Immature natural killer cell (primary cell): ENCODE results near the gene C2CD5. TPM values are rescaled to one million over a fixed set of nuclear protein-coding genes. Genes with fewer than 3 reads are reported as not detected.
A peak's percentile ranks its signal among the peaks of the same experiment; 100 is the strongest.
"Not testable (repeated sequence)": the region's sequence is repeated elsewhere in the genome, so short reads cannot be mapped to it uniquely, and the experiment has no call there.

Experiments used
- DNase-seq, 3 donors: peaks; one replicate each; pipeline ENCODE4 v3.0.0; 2022; ENCODE audit warnings: mixed read lengths in 1 of 3
- H3K27ac Mint-ChIP-seq, 6 donors: one replicate each; pipeline ENCODE4 v1.8.0; 2020; ENCODE audit warnings: mixed read lengths in 6 of 6, mild to moderate bottlenecking in 5 of 6, inconsistent platforms in 4 of 6, moderate library complexity in 3 of 6
- H3K27me3 Mint-ChIP-seq, 3 donors: one replicate each; pipeline ENCODE4 v1.8.0; 2020 to 2021; ENCODE audit warnings: low read depth in 3 of 3, mild to moderate bottlenecking in 3 of 3, mixed read lengths in 3 of 3, moderate library complexity in 3 of 3, inconsistent platforms in 1 of 3
- H3K36me3 Mint-ChIP-seq, 3 donors: one replicate each; pipeline ENCODE4 v1.8.0; 2020; ENCODE audit warnings: mixed read lengths in 3 of 3, inconsistent platforms in 2 of 3, mild to moderate bottlenecking in 2 of 3
- H3K4me1 Mint-ChIP-seq, 2 donors: one replicate each; pipeline ENCODE4 v1.8.0; 2020; ENCODE audit warnings: inconsistent platforms in 2 of 2, mild to moderate bottlenecking in 2 of 2, mixed read lengths in 2 of 2, moderate library complexity in 1 of 2
- H3K4me3 Mint-ChIP-seq, 5 donors: one replicate each; pipeline ENCODE4 v1.8.0; 2020; ENCODE audit warnings: mild to moderate bottlenecking in 5 of 5, mixed read lengths in 5 of 5, inconsistent platforms in 3 of 5, moderate library complexity in 3 of 5
- H3K9me3 Mint-ChIP-seq, 6 donors: one replicate each; pipeline ENCODE4 v1.8.0; 2020; ENCODE audit warnings: mild to moderate bottlenecking in 6 of 6, mixed read lengths in 6 of 6, inconsistent platforms in 4 of 6, moderate library complexity in 3 of 6
- polyA plus RNA-seq, 3 donors: library from polyadenylated mRNA; unstranded; fragments of 300-500 nt; fragmentation: Illumina TruSeq; gene quantifications; one replicate each; pipeline ENCODE4 v1.2.3, GENCODE V29; 2021

C2CD5 gene
- polyA plus RNA-seq, 3 donors from 2014 or later = 5.2 to 15.2 (median 14.1) TPM

DNA sequence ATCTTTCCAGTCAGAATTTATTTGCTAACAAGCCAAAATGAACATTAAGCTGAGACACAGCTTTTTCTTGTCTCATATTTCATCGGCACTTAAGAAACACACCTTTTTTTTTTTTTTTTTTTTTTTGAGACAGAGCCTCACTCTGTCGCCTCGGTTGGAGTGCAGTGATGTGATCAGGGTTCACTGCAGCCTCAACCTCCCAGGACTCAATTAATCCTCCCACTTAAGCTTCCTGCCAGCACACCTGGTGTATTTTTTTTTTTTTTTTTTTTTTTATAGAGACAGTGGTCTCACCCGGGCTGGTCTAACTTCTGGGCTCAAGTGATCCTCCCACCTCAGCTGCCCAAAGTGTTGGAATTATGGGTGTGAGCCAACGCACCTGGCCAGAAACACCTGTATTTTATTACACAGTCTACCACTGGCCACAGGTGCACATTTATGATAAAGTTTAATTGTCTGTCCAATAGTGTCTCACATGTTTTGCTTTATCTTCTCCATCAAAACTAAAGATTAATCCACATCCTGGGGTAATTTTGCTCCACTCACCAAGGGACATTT is 62.7 kb downstream of the C2CD5 start:
- peaks cover 0 to 4% of the 10 kb centered on the region in 2 donors for H3K4me1 Mint-ChIP-seq
- no peak for DNase-seq
- H3K36me3 Mint-ChIP-seq = peaks cover 21 to 30% (median 26%) of the 10 kb centered on the region in 3 donors
- no peaks in the 10 kb centered on the region for H3K27me3 Mint-ChIP-seq
- no peak overlapping the region for H3K4me3 Mint-ChIP-seq
- no peak overlapping the region for H3K27ac Mint-ChIP-seq
- H3K9me3 Mint-ChIP-seq = no peaks in the 10 kb centered on the region

DNA sequence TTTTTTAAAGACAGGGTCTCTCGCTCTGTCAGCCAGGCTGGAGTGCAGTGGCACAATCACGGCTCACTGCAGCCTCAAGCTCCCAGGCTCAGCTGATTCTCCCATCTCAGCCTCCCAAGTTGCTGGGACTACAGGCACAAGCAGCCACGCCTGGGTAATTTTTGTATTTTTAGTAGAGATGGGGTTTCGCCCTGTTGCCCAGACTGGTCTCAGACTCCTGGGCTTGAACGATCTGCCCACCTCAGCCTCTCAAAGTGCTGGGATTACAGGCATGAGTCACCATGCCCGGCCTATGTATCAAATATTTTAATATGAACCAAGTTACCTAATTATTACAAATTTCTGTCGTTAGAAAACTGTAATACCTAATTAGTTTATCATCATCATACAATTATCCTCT is 63.5 kb downstream of the C2CD5 start:
- H3K27me3 Mint-ChIP-seq, H3K4me3 Mint-ChIP-seq, H3K9me3 Mint-ChIP-seq, H3K27ac Mint-ChIP-seq, H3K4me1 Mint-ChIP-seq, DNase-seq: not testable (repeated sequence)
- H3K36me3 Mint-ChIP-seq = peaks cover 17 to 30% (median 26%) of the 10 kb centered on the region in 3 donors

DNA sequence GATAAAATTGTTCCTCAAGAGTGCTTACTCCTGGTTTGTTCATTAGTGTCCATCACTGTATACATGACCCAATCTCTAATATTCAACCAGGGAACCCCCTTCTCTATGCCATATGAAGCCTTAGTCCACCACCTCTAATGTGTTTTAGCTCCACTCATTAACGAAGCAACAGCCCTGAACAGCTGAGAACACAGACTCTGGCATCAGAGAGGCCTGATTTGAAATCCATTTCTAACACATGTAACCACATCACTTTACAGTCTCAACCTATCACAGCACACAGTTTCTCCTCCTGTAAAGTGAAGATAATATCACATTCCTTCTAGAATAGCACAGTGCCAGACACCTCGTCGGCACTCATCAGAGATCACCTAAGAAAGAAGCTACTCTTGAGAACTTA is 64.3 kb downstream of the C2CD5 start:
- no peak for DNase-seq
- Mint-ChIP-seq H3K4me3 (no peak overlapping the region), H3K4me1 (peaks cover 0 to 4% of the 10 kb centered on the region in 2 donors), H3K27me3 (no peaks in the 10 kb centered on the region), H3K27ac (peak overlapping the region in 1 of 6 donors; percentile 10), H3K36me3 (peaks cover 17 to 30% (median 26%) of the 10 kb centered on the region in 3 donors), H3K9me3 (no peaks in the 10 kb centered on the region)

- Mint-ChIP-seq H3K9me3 (no peaks in the 10 kb centered on the region), H3K27me3 (no peaks in the 10 kb centered on the region), H3K4me1 (peaks cover 13% of the 10 kb centered on the region in 2 donors), H3K4me3 (no peak overlapping the region), H3K36me3 (peaks cover 17 to 28% (median 24%) of the 10 kb centered on the region in 3 donors), H3K27ac (peak overlapping the region in 1 of 6 donors; percentile 43)
- no peak for DNase-seq
Observed at GRCh38 chr12:22477894-22478287, 66.5 kb downstream of the C2CD5 start.

DNA sequence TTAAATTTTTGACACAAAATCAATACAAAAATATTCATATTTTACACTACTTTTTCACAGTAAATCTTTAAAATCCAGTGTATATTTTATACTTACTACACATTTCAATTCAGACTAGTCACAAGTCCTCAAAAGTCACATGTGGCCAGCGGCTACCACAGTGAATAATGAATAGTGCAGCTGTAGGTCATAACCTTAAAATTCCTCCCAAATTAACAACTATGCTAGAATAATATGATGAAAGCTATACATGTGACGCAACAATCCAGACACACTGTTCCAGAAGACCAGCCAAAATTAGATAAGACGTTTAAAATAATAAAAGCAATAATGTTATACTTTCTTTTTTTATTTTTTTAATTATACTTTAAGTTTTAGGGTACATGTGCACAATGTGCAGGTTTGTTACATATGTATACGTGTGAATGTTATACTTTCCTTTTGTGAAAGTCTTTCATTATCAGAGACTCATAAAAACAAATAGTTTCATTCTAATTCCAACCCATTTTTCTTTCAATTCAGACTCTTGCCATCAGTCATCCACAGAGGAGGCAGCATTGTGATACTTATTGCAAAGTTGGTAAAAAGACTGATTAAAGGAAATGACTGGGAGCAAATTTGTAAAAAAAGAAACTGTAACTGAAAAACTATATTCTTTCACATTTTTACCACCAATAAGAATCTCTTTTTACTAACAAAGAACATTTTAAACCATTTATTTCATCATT is 67.0 kb downstream of the C2CD5 start:
- Mint-ChIP-seq H3K36me3 (peaks cover 18 to 24% (median 21%) of the 10 kb centered on the region in 3 donors), H3K27ac (no peak overlapping the region), H3K4me1 (peaks cover 13% of the 10 kb centered on the region in 2 donors), H3K4me3 (no peak overlapping the region), H3K27me3 (no peaks in the 10 kb centered on the region), H3K9me3 (no peaks in the 10 kb centered on the region)
- DNase-seq = no peak

DNA sequence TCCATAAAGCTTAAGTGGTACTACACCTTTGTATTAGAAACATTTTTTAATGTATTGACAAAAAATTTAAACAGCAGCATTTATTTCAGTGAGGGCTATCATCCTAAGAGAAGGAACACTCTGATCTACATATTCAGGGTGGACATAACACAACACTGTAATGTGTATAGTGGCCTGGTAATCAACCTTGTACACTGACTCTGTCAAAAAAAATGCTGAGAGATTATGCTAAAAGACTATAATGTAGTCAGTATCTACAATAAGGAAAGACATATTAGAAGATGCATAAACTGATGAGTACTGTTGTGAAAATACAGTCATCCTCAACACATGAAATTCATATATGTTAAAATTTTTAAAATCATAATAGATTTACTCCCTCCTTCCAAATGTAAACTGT is 68.2 kb downstream of the C2CD5 start:
- Mint-ChIP-seq H3K4me3 (no peak overlapping the region), H3K27ac (no peak overlapping the region), H3K9me3 (no peaks in the 10 kb centered on the region), H3K27me3 (no peaks in the 10 kb centered on the region), H3K4me1 (peaks cover 13 to 14% of the 10 kb centered on the region in 2 donors), H3K36me3 (peaks cover 18 to 19% (median 19%) of the 10 kb centered on the region in 3 donors)
- no peak for DNase-seq

DNA sequence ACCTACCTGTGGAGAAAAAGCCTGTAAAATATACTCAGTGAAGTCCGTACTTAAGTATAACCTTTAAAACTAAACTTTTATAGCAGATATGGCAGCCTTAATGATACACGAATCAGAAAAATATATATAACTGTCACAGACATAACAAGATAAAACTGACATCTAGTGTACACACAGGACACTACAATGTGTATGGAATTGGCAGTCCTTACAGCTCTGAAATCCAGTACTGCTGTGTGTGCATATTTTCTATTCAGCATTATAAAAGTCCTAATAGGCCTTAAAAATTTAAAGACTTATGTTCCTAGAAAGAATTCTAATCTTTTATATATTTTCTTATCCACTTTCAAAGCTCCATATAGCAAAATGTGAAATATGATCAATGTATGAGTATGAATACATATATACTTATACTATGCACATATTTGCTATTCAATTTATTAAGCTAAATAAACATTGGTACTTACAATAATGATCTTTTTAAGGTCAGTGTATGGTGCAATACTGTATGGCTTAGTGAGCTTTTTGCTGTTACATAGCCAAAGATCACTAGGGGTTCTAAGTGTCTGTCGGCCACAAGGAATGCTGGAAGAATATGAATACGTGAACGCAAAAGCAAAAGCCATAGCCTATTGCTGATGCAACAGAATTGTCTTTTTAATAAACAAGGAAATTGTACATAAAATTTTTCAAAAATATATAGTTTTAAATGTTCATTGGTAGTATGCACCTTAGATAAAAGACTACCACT is 69.2 kb downstream of the C2CD5 start:
- Mint-ChIP-seq H3K4me1 (peaks cover 14 to 20% of the 10 kb centered on the region in 2 donors), H3K27me3 (no peaks in the 10 kb centered on the region), H3K36me3 (peaks cover 16 to 29% (median 21%) of the 10 kb centered on the region in 3 donors), H3K27ac (no peak overlapping the region), H3K4me3 (no peak overlapping the region), H3K9me3 (no peaks in the 10 kb centered on the region)
- DNase-seq = no peak

- Mint-ChIP-seq H3K4me3 (peak overlapping the region in 2 of 5 donors; percentile 2 to 9), H3K27ac (peak overlapping the region in 2 of 6 donors; percentile 7 to 11)
- DNase-seq = no peak
Observed at GRCh38 chr12:22473212-22473611, 71.1 kb downstream of the C2CD5 start.

GRCh38 chr12:22467190-22467589 is 77.2 kb downstream of the C2CD5 start:
- H3K4me3 Mint-ChIP-seq = no peak overlapping the region
- peaks cover 2 to 7% of the 10 kb centered on the region in 2 donors for H3K4me1 Mint-ChIP-seq
- no peaks in the 10 kb centered on the region for H3K9me3 Mint-ChIP-seq
- DNase-seq = no peak
- no peaks in the 10 kb centered on the region for H3K27me3 Mint-ChIP-seq
- no peak overlapping the region for H3K27ac Mint-ChIP-seq
- H3K36me3 Mint-ChIP-seq = peaks cover 6 to 43% (median 11%) of the 10 kb centered on the region in 3 donors

More at GRCh38 chr12:22473212-22473611, 71.1 kb downstream of the C2CD5 start:
- Mint-ChIP-seq H3K36me3 (peaks cover 21 to 40% (median 29%) of the 10 kb centered on the region in 3 donors), H3K9me3 (no peaks in the 10 kb centered on the region), H3K27me3 (no peaks in the 10 kb centered on the region), H3K4me1 (peaks cover 13 to 20% of the 10 kb centered on the region in 2 donors)

- no peaks in the 10 kb centered on the region for H3K4me1 Mint-ChIP-seq
- H3K4me3 Mint-ChIP-seq = no peak overlapping the region
- H3K27ac Mint-ChIP-seq = no peak overlapping the region
- H3K9me3 Mint-ChIP-seq = no peaks in the 10 kb centered on the region
- peaks cover 0 to 24% (median 5%) of the 10 kb centered on the region in 3 donors for H3K36me3 Mint-ChIP-seq
- no peak for DNase-seq
- no peaks in the 10 kb centered on the region for H3K27me3 Mint-ChIP-seq
Observed at GRCh38 chr12:22463306-22463705, 81.0 kb downstream of the C2CD5 start.

DNA sequence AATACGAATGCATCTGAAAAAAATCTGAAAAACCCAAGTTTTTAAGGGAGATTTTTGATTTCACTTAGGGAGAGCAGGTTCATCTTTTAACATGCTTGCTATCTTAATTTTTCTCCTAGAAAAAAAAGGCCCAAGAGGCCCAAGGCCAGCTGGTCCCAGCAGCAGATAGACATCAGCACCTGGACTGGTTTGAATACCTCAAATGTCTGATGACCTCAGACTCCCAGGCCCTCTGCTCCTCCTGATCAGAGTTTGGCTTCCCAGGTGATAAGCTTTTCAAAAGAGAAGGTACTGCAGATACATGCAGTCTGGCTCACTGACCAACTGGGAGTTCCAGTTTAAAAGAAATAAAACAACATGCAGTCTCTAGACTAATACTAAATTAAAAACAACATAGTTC is 82.6 kb downstream of the C2CD5 start:
- no peak for DNase-seq
- H3K27me3 Mint-ChIP-seq = no peaks in the 10 kb centered on the region
- no peak overlapping the region for H3K27ac Mint-ChIP-seq
- no peaks in the 10 kb centered on the region for H3K9me3 Mint-ChIP-seq
- peaks cover 0 to 28% (median 5%) of the 10 kb centered on the region in 3 donors for H3K36me3 Mint-ChIP-seq
- no peak overlapping the region for H3K4me3 Mint-ChIP-seq
- H3K4me1 Mint-ChIP-seq = no peaks in the 10 kb centered on the region

DNA sequence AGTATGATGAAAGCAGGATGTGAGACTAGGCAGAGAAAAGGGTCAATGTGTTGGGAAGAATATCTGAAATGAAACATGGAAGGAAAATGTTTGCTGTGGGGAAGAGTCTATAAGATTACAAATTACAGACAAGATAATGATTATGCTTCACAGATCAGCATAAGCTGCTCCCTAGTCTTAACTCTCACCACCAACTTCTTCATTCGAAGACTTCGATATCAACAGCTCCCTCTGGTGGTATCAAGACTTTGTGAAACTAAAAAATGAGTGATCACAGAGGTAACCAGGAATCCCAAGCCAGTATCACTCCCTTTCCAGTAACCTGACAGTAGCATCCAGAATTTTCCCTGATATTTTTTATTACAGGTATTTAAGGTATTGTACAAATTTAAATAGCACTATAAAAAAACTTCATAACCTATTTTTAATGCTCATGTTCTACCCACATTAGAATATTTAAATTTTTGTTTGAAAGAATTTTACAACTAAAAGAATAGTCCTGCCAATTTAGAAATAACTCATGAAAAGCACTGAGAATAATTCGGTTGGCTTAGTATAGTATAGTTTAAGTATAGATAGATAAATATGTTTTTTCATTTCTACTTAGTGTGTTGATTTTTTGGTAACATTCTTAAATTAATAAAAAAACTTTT is 84.4 kb downstream of the C2CD5 start:
- Mint-ChIP-seq H3K4me3 (no peak overlapping the region), H3K36me3 (peaks cover 0 to 21% (median 5%) of the 10 kb centered on the region in 3 donors), H3K9me3 (no peaks in the 10 kb centered on the region), H3K27me3 (no peaks in the 10 kb centered on the region), H3K27ac (no peak overlapping the region), H3K4me1 (no peaks in the 10 kb centered on the region)
- peak; percentile 7 to 27 (median 23) for DNase-seq

GRCh38 chr12:22458298-22458937 is 85.9 kb downstream of the C2CD5 start:
- no peak overlapping the region for H3K27ac Mint-ChIP-seq
- H3K9me3 Mint-ChIP-seq = no peaks in the 10 kb centered on the region
- no peak overlapping the region for H3K4me3 Mint-ChIP-seq
- H3K27me3 Mint-ChIP-seq = no peaks in the 10 kb centered on the region
- peaks cover 0 to 26% (median 9%) of the 10 kb centered on the region in 3 donors for H3K36me3 Mint-ChIP-seq
- DNase-seq = no peak
- H3K4me1 Mint-ChIP-seq = no peaks in the 10 kb centered on the region
